ENCODE results near the gene TRMT10B.
"Not testable (repeated sequence)": the region's sequence is repeated elsewhere in the genome, so short reads cannot be mapped to it uniquely, and the experiment has no call there.

The TRMT10B gene

GRCh38 chr9:37801287-37801850 lies 47.8 kb downstream of the TRMT10B start:
- no peak for DNase-seq (ENCODE audit: low spot score)

DNA sequence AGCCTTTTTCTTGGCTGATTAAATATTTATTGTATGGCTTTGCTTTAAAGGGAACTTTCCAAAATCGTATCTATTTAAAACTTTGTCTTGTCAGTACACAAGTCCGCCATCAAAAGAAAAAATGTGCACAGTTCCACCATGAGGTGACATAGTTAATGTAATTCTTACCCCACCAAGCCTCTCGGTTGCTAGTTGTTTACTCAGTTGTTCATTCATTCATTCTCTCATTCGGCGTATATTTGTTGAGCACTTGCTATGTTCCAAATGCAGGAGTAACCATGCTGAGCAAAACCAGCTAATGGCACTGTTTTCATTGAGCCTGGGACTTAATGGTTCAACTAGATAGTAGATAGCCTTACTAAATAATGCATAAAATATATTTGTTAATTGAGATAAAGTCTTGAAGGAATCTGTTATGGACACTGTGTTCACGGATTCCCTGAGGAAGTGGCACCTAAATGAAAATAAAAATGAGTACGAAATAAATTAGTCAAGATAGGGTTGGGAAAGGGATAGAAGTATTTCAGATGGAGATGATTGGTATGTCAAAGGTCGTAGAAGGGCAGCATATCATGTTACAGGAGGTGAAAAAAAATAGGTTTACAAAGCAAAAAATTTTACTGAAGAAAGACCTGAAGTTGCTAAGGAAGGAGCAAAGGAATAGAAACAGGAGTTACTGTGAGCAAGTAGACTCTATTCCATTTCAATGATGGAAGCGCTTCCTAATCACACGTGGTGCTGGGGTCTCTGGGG lies 48.5 kb downstream of the TRMT10B start:
- DNase-seq (ENCODE audit: low spot score): no peak

GRCh38 chr9:37806271-37806670 lies 52.7 kb downstream of the TRMT10B start:
- no peak for DNase-seq (ENCODE audit: low spot score)

- DNase-seq (ENCODE audit: low spot score): not testable (repeated sequence)
Measured at GRCh38 chr9:37809676-37810075, 56.1 kb downstream of the TRMT10B start.

- no peak for DNase-seq (ENCODE audit: low spot score)
Measured at GRCh38 chr9:37811906-37812476, 58.4 kb downstream of the TRMT10B start.

- no peak for DNase-seq (ENCODE audit: low spot score)
Measured at GRCh38 chr9:37812773-37813379, 59.3 kb downstream of the TRMT10B start.

GRCh38 chr9:37818849-37819248 lies 65.2 kb downstream of the TRMT10B start:
- no peak for DNase-seq (ENCODE audit: low spot score)

DNA sequence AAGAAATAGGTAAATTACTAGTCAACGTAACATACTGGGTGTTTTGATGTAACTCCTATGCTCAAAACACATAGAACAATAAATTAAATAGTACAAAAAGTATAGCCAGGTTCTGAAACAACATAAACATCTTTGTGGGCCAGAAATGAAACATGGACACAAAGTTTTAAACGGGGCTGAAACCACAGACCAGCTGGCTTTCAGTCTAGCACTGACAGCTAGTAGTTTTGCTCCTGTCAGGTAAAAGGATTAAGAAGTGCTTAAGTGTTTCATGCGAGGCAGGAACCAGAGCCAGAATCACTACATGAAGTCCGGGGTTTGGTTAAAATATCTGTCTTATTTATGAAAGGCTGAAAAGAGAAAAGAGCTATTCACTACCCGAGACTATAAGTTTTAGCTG lies 66.5 kb downstream of the TRMT10B start:
- no peak for DNase-seq (ENCODE audit: low spot score)

- DNase-seq (ENCODE audit: low spot score): not testable (repeated sequence)
Measured at GRCh38 chr9:37825174-37825573, 71.6 kb downstream of the TRMT10B start.

GRCh38 chr9:37827483-37828165 lies 74.0 kb downstream of the TRMT10B start:
- DNase-seq (ENCODE audit: low spot score): no peak

All from pons (tissue), 1 donor.